KOPT-K1 (cell line): ENCODE results near the gene CHURC1.

Experiments used
- H3K27ac ChIP-seq: fragments of 200-600 bp; sonication (generic); 2 replicates; pipeline ENCODE4 v1.5.1; 2016; ENCODE audit warnings: antibody characterized with exemption, mild to moderate bottlenecking, low read depth, low read length; ENCODE audit not compliant: poor library complexity, severe bottlenecking
- H3K36me3 ChIP-seq: fragments of 200-600 bp; sonication (generic); 2 replicates; pipeline ENCODE4 v1.5.1; 2017; ENCODE audit warnings: antibody characterized with exemption, mild to moderate bottlenecking, low read length, moderate library complexity; ENCODE audit not compliant: insufficient read depth
- H3K9me3 ChIP-seq: fragments of 200-600 bp; sonication (generic); 2 replicates; pipeline ENCODE4 v1.5.1; 2017; ENCODE audit warnings: antibody characterized with exemption, low read length, mild to moderate bottlenecking; ENCODE audit not compliant: insufficient read depth, poor library complexity, severe bottlenecking

CHURC1 gene

DNA sequence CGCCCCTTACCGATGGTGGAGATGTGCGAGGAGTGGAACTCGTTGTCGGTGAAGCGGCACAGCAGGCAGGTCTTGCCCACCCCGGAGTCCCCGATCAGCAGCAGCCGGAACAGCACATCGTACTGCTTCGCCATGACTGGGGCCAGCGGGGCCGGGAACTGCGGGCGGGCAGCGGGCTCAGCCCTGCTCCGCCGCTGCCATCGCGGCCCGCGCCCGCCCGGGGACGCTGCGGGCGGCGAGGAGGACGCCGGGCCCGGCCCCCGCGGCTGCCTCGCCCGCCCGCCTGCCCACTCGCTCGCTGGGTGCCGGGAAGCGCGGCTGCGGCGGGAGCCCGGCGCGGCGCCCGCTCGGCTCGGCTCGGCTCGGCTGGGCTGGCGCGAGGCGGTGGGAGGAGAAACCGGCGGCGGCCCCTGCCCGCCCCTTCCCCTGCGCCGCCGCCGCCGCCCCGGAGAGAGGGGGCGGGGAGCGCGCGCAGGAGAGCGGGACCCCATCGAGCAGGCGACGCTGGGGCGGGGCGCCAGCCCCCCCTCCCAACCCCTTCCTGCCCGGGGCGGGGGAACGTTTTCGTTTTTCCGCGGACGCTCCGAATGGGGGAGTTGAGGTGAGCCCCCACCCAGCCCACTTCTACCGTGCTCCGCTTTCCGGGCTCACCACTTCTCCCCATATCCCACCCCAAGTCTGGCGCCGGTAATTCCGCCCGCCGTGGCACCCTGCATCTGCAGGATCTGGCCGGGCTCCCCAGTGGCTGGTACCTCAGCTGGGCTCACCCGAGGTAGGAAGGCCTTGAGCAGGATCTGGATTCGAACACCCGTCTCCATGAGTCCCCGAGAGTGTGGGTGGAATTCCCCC lies 57.9 kb downstream of the CHURC1 start, which contains the start of gene RAB15:
TSS of gene RAB15 (minus strand) at position 394 of the 849 bp plus-strand sequence. CDS start at position 134, 260 bp downstream.
- H3K9me3 ChIP-seq, result no peaks in the 10 kb centered on the region
- peak within 1 kb of the TSS; percentile 53 for H3K27ac ChIP-seq
- H3K36me3 ChIP-seq, result no peaks in the 10 kb centered on the region

DNA sequence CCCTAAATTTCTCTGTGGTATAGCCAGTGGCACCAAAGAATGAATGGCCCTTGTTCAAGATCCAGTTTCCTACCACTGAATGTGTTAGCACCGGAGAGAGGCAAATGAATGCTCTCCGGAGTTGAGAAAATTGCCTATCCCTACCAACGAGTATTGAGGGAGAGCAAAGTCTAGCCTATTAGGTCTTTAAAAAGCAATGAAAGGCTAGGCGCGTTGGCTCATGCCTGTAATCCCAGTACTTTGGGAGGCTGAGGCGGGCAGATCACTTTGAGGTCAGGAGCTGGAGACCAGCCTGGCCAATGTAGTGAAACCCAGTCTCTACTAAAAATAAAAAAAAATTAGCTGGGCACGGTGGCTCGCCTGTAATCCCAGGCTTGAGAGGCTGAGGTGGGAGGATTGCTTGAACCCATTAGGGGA lies 58.8 kb downstream of the CHURC1 start:
- Histone ChIP-seq H3K36me3 (no peaks in the 10 kb centered on the region), H3K9me3 (no peaks in the 10 kb centered on the region), H3K27ac (no peak overlapping the region)

DNA sequence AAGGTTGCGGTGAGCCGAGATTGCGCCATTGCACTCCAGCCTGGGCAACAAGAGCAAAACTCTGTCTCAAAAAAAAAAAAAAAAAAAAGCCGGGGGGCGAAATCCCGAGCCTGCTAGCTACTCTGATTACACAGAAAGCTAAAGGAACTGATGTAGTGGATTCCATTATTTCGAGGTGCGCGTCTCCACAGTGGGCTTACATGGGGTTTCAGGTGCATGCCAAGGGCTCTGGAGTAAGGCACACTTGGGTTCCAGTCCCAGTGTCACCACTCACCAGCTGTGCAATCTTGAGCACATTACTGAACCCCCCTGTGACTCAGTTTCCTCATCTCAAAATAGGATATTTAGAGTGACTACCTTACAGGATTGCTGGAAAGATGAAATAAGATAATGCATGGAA lies 59.6 kb downstream of the CHURC1 start:
- no peak overlapping the region for H3K27ac ChIP-seq
- no peaks in the 10 kb centered on the region for H3K9me3 ChIP-seq
- H3K36me3 ChIP-seq, result no peaks in the 10 kb centered on the region

DNA sequence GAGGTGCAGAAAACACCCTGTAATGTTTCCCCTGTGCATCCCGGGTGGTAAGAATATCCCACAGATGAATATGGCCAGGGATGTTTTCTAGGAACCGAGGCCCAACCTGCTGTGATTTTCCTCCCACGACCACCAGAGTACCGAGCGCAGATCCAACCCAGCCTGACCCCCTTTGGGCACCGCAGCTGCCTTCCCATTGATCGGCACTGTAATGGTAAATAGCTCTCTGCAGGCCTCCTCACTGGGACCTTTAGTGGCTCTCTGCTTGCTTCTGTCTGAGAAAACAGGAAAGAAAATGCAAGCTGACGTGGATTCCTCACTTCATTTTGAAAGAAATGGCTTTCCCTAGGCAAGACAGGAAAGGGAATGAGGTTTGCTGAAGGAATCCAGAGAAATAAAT lies 60.3 kb downstream of the CHURC1 start:
- H3K9me3 ChIP-seq, result no peaks in the 10 kb centered on the region
- H3K36me3 ChIP-seq, result no peaks in the 10 kb centered on the region
- no peak overlapping the region for H3K27ac ChIP-seq

DNA sequence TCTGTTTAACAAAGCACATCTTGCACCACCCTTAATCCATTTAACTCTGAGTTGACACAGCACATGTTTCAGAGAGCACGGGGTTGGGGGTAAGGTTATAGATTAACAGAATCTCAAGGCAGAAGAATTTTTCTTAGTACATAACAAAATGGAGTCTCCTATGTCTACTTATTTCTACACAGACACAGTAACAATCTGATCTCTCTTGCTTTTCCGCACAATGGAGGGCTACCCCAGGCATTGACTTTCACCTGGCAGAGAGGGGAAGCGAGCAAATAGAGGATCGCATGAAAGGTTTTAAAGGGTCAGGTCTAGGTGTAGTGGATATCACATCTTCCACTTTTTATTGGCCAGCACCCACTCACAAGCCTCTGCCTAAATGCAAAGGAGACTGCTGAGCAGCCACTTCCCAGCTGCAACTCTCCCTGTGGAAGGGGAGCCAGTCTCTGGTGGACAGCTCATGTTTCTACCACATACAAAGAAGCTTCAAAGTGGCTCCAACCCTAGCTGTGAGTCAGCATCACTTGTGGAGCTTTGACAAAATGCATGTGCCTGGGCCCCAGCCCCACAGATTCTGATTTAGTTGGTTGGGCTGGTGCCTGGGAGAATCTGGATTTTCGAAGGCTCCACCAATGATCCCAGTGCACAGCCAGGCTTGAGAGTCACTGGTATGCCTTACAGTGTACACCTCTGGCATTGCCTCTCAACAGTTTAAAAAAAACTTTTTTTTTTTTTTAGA lies 65.2 kb downstream of the CHURC1 start:
- Histone ChIP-seq H3K27ac (no peak overlapping the region), H3K9me3 (no peaks in the 10 kb centered on the region), H3K36me3 (no peaks in the 10 kb centered on the region)

DNA sequence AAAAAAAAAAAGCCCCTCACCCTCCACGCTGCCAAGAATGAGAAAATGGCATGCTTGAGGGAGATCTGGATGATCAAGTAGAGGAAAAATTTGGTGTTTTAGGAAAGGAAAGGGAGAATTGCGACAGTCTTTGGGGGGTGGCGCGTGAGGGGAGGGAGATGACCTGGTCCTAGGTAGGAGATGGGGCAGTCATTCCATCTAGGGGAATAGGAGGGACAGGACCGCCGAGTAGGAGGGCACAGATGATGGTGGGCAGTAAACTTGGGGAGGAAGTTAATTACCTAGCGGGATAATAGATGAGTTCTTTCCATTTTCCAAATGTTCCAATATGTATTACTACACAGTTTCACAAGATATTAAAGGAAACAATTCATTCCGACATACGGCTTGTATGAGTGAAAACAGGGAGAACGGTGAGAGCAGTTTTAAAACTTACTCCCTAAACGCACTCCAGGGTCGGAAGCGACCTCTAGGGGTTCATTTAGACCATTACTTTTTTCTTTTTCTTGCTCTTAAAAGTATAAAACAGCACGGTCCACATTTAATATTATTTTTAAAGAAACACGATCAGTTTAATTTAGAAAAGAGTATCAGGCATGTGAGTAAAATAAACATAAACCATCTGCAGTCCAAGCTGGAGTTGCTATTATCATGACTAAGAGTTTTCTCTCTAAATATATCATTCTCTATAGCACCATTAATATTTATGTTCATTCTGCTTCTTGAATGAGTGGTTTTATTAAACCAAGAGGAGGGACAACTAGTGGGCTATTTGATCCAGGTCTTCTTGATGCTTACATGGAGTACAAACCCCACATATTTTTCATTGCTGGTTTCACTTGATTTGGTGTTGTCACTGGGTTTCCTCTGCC lies 69.4 kb downstream of the CHURC1 start:
- Histone ChIP-seq H3K9me3 (no peaks in the 10 kb centered on the region), H3K36me3 (no peaks in the 10 kb centered on the region), H3K27ac (no peak overlapping the region)
